ENCODE results near the gene SRM.
"Not testable (repeated sequence)": the region's sequence is repeated elsewhere in the genome, so short reads cannot be mapped to it uniquely, and the experiment has no call there.

Gene SRM

DNA sequence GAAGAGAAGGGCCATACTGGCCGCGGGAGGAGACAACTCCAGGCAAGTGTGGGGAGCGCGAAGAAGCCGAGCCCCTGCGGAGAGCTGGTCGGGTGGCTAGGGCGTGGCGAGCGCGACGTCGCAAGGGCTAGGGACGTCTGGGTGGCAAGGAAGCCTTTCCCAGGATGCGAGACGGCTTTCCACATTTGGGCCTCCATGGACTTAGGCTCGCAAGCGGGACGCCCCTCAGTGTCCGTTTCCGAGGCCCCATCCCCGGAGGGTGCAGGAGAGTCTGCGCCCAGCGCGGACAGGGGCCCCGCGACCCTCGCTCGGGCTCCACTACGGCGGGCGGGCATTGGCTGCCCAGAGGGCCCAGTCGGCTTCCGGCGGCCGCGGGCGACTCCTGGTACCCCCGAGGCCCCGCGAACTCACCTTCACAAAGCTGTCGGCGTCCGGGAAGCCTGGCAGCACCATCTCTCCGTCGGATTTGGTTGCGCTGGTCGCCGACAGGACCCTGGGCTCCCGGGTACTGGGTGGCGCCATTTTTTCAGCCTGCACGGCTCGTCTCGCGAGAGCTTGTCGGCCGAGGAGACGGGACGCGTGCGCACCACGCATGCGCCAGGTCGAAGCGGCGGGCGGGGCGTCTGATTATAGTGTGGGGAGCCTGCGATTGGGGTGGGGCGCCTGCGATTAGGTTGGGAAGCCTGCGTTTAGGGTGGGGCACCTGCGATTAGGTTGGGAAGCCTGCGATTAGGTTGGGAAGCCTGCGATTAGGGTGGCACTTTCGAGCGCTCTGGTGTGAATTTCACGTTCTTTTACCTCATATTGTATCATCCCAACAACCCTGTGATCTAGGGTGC is 39.7 kb upstream of the SRM start, which contains the start of gene EXOSC10:
TSS of gene EXOSC10 (minus strand) at position 560 of the 839 bp plus-strand sequence. CDS start at position 522, 38 bp downstream.
- no peaks in the 10 kb centered on the region for H4K20me1 ChIP-seq (ENCODE audit: insufficient read depth, low read length)
- H2AFZ ChIP-seq (ENCODE audit: low read length) = peak within 1 kb of the TSS; percentile 51; the same call in 1 of the 2 replicates
- H3K4me3 ChIP-seq (ENCODE audit: low read depth, low read length, poor library complexity, severe bottlenecking) = peak within 1 kb of the TSS; percentile 94
- H3K4me1 ChIP-seq (ENCODE audit: insufficient read depth, low read length, severe bottlenecking) = peaks cover 17% of the 10 kb centered on the region
- no peaks in the 10 kb centered on the region for H3K9me3 ChIP-seq (ENCODE audit: low read length)
- peak within 1 kb of the TSS; percentile 94 for H3K4me2 ChIP-seq (ENCODE audit: low read length)
- no peaks in the 10 kb centered on the region for H3K27me3 ChIP-seq (ENCODE audit: insufficient read depth, low read length)
- H3F3A ChIP-seq (ENCODE audit: insufficient read depth, low read length) = 0 out of 2 replicates have a peak, but pooled peaks cover 5% of the 10 kb centered on the region
- peaks cover 14% of the 10 kb centered on the region for H3K79me2 ChIP-seq (ENCODE audit: insufficient read depth, low read length)
- peaks cover 32% of the 10 kb centered on the region for H3K36me3 ChIP-seq (ENCODE audit: insufficient read depth, low read length)
- H3K9me2 ChIP-seq (ENCODE audit: low read depth, low read length) = no peaks in the 10 kb centered on the region
- TF ChIP-seq, protein P1, sequence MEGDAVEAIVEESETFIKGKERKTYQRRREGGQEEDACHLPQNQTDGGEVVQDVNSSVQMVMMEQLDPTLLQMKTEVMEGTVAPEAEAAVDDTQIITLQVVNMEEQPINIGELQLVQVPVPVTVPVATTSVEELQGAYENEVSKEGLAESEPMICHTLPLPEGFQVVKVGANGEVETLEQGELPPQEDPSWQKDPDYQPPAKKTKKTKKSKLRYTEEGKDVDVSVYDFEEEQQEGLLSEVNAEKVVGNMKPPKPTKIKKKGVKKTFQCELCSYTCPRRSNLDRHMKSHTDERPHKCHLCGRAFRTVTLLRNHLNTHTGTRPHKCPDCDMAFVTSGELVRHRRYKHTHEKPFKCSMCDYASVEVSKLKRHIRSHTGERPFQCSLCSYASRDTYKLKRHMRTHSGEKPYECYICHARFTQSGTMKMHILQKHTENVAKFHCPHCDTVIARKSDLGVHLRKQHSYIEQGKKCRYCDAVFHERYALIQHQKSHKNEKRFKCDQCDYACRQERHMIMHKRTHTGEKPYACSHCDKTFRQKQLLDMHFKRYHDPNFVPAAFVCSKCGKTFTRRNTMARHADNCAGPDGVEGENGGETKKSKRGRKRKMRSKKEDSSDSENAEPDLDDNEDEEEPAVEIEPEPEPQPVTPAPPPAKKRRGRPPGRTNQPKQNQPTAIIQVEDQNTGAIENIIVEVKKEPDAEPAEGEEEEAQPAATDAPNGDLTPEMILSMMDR (IDR thresholded peaks at IDR 0.05; ENCODE audit: low read length) = no peak
- TF ChIP-seq EZH2 (IDR thresholded peaks at IDR 0.05; ENCODE audit: borderline replicate concordance, low read length) = no peak
- H3K9ac ChIP-seq (ENCODE audit: low read length) = peak within 1 kb of the TSS; percentile 92
- H3K27ac ChIP-seq (ENCODE audit: low read depth, low read length, poor library complexity, severe bottlenecking) = no peak within 1 kb of the TSS

DNA sequence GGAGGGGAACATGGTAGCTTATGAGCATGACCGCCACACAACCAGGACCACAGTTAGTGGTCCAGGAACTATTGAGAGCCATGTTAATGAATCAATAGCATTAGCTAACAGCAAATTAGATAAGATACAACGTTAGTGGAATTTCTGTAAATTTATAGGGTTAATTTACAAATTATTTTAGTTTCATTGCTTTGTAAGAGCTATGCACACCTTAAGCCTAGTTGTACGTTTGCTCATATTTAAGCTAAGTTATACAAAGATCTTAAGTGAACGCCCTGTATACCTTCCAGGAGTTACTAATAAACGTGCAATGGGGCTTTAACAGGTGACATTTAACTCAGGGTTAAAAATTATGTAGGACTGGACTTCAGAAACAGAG is 39.1 kb upstream of the SRM start:
- H3K9ac ChIP-seq (ENCODE audit: low read length) = peak overlapping the region; percentile 92
- H3K79me2 ChIP-seq (ENCODE audit: insufficient read depth, low read length) = peaks cover 14% of the 10 kb centered on the region
- H3K9me2 ChIP-seq (ENCODE audit: low read depth, low read length) = no peaks in the 10 kb centered on the region
- H3F3A ChIP-seq (ENCODE audit: insufficient read depth, low read length) = 0 out of 2 replicates have a peak, but pooled peaks cover 5% of the 10 kb centered on the region
- peaks cover 38% of the 10 kb centered on the region for H3K36me3 ChIP-seq (ENCODE audit: insufficient read depth, low read length)
- peaks cover 17% of the 10 kb centered on the region for H3K4me1 ChIP-seq (ENCODE audit: insufficient read depth, low read length, severe bottlenecking)
- H3K4me3 ChIP-seq (ENCODE audit: low read depth, low read length, poor library complexity, severe bottlenecking) = peak overlapping the region; percentile 94
- no peaks in the 10 kb centered on the region for H3K27me3 ChIP-seq (ENCODE audit: insufficient read depth, low read length)
- no peak overlapping the region for H2AFZ ChIP-seq (ENCODE audit: low read length)
- no peaks in the 10 kb centered on the region for H4K20me1 ChIP-seq (ENCODE audit: insufficient read depth, low read length)
- TF ChIP-seq, protein P1 (IDR thresholded peaks at IDR 0.05; ENCODE audit: low read length) = no peak
- no peak for TF ChIP-seq EZH2 (IDR thresholded peaks at IDR 0.05; ENCODE audit: borderline replicate concordance, low read length)
- no peak overlapping the region for H3K27ac ChIP-seq (ENCODE audit: low read depth, low read length, poor library complexity, severe bottlenecking)
- no peaks in the 10 kb centered on the region for H3K9me3 ChIP-seq (ENCODE audit: low read length)
- H3K4me2 ChIP-seq (ENCODE audit: low read length) = peak overlapping the region; percentile 94

DNA sequence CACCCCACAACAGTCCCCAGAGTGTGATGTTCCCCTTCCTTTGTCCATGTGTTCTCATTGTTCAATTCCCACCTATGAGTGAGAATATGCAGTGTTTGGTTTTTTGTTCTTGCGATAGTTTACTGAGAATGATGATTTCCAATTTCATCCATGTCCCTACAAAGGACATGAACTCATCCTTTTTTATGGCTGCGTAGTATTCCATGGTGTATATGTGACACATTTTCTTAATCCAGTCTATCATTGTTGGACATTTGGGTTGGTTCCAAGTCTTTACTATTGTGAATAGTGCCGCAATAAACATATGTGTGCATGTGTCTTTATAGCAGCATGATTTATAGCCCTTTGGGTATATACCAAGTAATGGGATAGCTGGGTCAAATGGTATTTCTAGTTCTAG is 24.0 kb upstream of the SRM start:
- H3K9me2 ChIP-seq (ENCODE audit: low read depth, low read length); H4K20me1 ChIP-seq (ENCODE audit: insufficient read depth, low read length); H3K4me2 ChIP-seq (ENCODE audit: low read length); H3K79me2 ChIP-seq (ENCODE audit: insufficient read depth, low read length); H3K27ac ChIP-seq (ENCODE audit: low read depth, low read length, poor library complexity, severe bottlenecking); H3K9ac ChIP-seq (ENCODE audit: low read length); H3F3A ChIP-seq (ENCODE audit: insufficient read depth, low read length); H2AFZ ChIP-seq (ENCODE audit: low read length); H3K4me3 ChIP-seq (ENCODE audit: low read depth, low read length, poor library complexity, severe bottlenecking); H3K9me3 ChIP-seq (ENCODE audit: low read length); H3K4me1 ChIP-seq (ENCODE audit: insufficient read depth, low read length, severe bottlenecking); H3K27me3 ChIP-seq (ENCODE audit: insufficient read depth, low read length): not testable (repeated sequence)
- H3K36me3 ChIP-seq (ENCODE audit: insufficient read depth, low read length) = peaks cover 60% of the 10 kb centered on the region
